Putamen (tissue), 1 donor: ENCODE data around the gene MAGEA9B.
"Not testable (repeated sequence)": the region's sequence is repeated elsewhere in the genome, so short reads cannot be mapped to it uniquely, and the experiment has no call there.

Experiments used
- DNase-seq: peaks from one replicate; pipeline ENCODE4 v3.0.0-alpha.2; 2016; ENCODE audit warnings: low spot score

Gene MAGEA9B

DNA sequence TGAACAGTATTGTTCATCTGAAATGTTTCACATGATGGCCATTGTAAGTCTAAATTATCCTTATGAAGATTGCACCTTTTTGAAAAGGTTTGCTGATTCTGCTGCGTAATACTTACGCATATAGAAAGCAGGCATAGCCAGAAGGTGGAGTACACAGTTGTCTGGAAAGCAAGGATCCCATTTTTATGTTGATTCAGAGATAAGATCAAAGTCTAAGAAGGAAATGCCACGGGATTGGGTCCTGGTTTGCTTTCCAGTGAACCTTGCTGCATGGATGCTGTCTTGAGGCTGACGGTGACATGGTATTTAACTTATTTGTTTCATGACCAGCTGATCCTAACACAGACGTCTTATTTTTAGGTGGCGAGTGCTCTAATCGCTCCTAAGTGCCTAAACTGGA, 15.5 kb downstream of the MAGEA9B start:
- DNase-seq: no peak

- DNase-seq: no peak
Measured at GRCh38 chrX:149570668-149571067, 16.6 kb downstream of the MAGEA9B start.

DNA sequence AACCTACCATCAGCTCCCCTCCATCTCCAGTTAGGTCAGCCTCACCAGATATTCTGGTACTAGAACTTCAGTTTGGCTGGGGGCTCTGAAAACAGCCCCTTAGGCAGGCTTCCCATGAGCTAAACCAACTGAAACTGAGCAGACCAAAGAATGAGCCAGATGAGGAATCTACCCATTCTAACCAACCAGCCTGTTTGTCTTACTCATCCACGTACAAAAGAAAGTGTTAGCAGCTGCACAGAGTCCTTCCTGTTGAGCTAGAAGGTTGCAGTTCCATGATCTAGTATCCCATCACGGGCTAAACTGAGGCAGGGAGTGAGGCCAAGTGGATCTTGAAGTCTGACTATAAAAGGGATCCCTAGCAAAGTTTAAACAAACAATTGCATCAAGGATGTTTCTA, 17.5 kb downstream of the MAGEA9B start:
- DNase-seq: no peak

DNA sequence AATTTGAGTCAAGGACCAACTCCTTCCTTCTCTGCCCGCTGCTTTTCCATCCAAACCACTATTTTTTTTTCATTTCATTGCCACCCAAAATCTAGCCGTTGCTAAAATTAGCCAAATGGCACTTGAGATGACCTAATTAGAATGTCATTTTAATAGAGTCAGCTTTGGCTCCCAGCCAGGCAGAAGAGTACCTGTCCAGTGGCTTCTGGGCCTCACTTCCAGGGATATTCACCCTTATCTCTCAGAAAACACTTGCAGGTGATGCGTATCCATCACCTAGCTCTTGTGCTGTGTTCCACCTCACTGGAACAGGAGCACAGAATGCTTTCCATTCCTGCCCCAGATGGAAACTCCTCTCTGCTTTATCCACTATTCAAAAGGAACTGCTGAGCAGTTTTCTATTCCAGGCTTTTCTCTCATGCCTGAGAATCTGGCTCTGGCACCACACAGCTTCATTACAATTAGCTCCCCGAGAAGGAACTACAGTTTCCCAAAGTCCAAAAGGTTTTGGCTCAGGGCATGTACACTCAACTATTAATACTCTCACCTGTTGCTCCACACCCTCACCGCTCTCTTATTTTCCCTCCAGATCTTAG, 18.5 kb downstream of the MAGEA9B start:
- no peak for DNase-seq

GRCh38 chrX:149567621-149568417, 19.4 kb downstream of the MAGEA9B start:
- DNase-seq: no peak

GRCh38 chrX:149563359-149563758, 23.9 kb downstream of the MAGEA9B start:
- DNase-seq: no peak

- DNase-seq: not testable (repeated sequence)
Measured at GRCh38 chrX:149555251-149555650, 32.0 kb downstream of the MAGEA9B start.

- DNase-seq: not testable (repeated sequence)
Measured at GRCh38 chrX:149551939-149552248, 35.4 kb downstream of the MAGEA9B start.

DNA sequence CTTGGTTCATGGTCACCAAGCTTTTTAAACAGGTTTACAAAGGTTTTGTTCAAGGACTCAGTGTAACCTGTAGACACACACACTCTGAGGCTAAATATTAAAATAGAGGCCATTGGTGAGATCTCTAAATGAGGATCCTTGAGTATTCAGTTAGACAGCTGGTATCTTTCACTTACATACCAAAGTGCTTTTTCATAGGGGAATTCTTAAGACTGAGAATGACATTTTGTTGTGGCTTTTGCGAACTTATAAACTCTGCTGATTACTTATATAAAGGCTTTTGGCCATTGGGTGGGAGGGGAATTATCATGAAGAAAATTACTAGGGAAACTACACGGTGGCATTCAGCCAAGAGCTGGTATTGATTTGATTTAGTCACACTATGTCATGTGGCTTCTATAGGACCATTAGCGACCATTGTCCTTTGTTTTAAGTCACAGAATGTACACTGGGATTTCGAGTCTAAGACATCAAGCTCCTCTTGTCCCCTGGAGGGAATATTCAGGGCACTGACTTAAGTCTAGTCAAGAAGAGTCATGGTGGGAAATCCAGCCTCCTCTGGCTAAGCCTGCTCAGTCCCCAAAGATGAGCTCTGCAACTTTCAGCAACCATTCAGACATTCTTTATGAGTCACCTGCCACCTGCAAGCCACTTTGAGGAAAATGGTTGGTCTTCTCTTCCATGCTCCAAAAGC, 35.9 kb downstream of the MAGEA9B start:
- DNase-seq: not testable (repeated sequence)

DNA sequence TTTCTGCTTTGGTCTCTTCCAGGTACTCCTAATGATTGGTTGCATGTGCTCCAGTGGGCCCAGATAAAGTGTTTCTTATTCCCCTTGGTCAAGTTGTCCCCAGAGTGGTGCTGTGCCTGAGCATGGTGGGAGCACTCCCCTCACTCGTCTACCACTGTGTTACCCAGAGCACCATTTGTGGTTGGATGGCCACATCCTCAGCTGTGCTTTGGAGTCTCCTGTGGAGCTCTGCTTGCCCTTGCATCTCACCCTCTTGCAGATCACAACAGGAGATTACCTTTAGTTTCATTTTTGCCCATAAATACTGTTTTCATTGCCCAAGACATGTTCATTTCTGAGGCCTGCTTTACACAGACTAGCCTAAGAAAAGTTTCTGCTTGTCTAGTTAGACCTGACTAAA, 36.8 kb downstream of the MAGEA9B start:
- not testable (repeated sequence) for DNase-seq

GRCh38 chrX:149549701-149550100, 37.6 kb downstream of the MAGEA9B start, which contains the start of gene HSFX3:
HSFX3 (minus strand) TSS chrX:149549924; CDS start chrX:149549852, 72 bp downstream.
- not testable (repeated sequence) for DNase-seq

- DNase-seq: not testable (repeated sequence)
Measured at GRCh38 chrX:149547782-149548181, 39.5 kb downstream of the MAGEA9B start.

DNA sequence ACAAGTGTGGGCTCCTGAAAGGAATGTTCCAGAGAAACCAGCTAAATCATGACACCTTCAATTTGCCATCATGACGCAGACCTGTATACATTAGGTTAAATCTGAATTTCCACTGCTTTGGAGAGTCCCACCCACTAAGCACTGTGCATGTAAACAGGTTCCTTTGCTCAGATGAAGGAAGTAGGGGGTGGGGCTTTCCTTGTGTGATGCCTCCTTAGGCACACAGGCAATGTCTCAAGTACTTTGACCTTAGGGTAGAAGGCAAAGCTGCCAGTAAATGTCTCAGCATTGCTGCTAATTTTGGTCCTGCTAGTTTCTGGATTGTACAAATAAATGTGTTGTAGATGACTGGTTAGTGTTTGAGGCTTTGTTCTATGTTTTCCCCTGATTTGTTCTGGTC, 40.3 kb downstream of the MAGEA9B start:
- not testable (repeated sequence) for DNase-seq

DNA sequence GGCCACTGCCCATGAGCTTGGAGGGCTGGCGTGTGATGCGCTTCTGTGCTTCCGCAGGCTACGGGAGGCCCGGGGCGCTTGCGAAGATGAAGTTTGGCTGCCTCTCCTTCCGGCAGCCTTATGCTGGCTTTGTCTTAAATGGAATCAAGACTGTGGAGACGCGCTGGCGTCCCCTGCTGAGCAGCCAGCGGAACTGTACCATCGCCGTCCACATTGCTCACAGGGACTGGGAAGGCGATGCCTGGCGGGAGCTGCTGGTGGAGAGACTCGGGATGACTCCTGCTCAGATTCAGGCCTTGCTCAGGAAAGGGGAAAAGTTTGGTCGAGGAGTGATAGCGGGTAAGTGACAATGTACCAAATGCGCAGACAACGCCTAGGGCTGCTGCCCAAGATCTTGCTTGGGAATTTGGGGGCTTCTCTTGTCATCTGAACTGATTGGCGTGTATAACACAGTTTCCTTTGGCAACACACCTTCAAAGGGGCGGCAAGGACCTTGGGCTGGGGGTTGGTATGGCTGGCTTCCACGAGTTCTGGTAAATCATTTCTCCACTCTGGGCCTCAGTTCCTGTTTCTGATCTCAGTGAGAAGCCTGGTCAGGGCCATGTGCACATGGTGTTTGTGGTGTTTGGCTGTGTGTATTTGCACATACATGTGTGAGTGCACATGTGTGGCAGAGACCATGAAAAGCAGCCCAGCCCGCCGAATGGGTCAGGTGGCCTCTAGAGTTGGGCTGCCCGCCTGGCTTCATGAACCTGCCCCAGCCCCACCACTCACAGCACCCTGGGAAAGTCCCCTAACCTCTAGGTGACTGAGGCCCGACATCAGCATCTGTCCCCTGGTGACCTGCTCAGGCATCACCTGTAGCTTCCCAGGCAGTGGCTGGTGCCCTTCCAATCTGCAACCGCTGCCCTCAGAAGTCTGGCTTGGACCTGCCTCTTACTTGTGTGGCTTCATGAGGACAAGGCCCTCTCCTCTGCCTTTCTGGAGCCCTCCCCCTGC, 41.4 kb downstream of the MAGEA9B start:
- not testable (repeated sequence) for DNase-seq

- no peak for DNase-seq
Measured at GRCh38 chrX:149541521-149542047, 45.7 kb downstream of the MAGEA9B start.

DNA sequence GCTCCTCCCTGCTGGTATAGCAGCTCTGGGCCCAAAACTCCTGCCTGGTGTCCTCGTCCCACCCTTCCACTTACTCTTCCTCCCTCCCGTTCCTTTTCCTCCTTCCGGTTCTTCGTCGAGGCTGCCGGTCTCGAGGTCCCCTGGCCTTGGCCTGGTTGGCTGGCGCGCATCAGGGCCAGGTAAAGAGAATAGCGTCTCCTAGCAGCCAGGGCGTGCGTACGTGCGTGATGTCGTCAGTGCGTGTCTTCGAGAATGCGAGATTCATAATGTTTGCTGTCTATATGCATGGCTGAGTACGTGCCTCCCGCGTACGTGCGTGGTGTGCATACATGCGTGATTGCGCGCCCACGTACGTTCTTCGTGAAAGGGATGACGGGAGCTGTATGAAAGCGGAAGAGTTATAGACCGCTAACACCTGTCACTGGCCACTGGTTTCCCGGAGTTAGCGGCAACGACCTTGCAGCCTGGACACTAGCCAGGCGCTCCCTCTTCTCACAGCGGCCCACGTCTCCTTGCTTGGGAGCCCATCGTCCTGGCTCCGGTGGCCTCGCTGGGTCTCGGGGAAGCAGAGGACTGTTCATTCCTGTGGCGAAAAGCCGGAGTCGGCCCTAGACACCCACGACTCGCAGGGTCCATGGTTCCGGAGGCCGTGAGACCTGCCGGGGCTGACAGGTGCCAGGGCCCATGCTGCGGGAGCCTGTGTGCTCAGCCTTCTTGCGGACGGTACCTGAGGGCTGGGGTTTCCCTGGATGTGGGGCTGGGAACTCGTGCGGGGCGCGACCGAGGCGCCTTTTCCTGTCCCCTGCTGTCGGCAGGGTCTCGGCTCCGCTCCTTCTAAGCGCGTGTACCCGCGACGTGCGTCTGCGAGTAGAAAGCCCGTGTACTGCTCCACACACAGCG, 46.4 kb downstream of the MAGEA9B start, which contains the start of gene EOLA1:
Gene EOLA1, plus strand, starts transcription at position 392 of the 900 bp plus-strand sequence. CDS start 4,619 bp downstream, outside the sequence.
- peak; percentile 89 for DNase-seq

GRCh38 chrX:149540131-149540620, 47.1 kb downstream of the MAGEA9B start:
- DNase-seq: peak; percentile 92

GRCh38 chrX:149539283-149540130, 47.8 kb downstream of the MAGEA9B start:
- peak; percentile 86 for DNase-seq

GRCh38 chrX:149537474-149537873, 49.8 kb downstream of the MAGEA9B start:
- DNase-seq: not testable (repeated sequence)
